Tibial artery (tissue), 4 donors: ENCODE measurements around the gene OGG1.

Experiments
- DNase-seq, 2 donors: peaks; one replicate each; pipeline ENCODE4 v3.0.0-alpha.2; 2019
- H3K27ac ChIP-seq, 2 donors: fragments of 200-600 bp; sonication (generic) in 1 of 2; 1 replicate in 1 of 2; 2 replicates in 1 of 2; pipeline ENCODE4 v1.5.1; 2018 to 2019; ENCODE audit warnings: mild to moderate bottlenecking in 1 of 2
- H3K27me3 ChIP-seq, 2 donors: fragments of 200-600 bp; sonication (generic) in 1 of 2; one replicate each; pipeline versions ENCODE4 v1.5.1 to v1.6.0; 2016 to 2019
- H3K36me3 ChIP-seq, 3 donors: fragments of 200-600 bp; sonication (generic) in 2 of 3; one replicate each; pipeline ENCODE4 v1.5.1; 2016 to 2019; ENCODE audit warnings: mild to moderate bottlenecking in 2 of 3
- H3K4me1 ChIP-seq, 4 donors: fragments of 200-600 bp; sonication (generic) in 2 of 4; 1 replicate in 3 of 4; 2 replicates in 1 of 4; pipeline ENCODE4 v1.5.1; 2016 to 2019
- H3K4me3 ChIP-seq, 2 donors: fragments of 200-600 bp; sonication (generic) in 1 of 2; 1 replicate in 1 of 2; 2 replicates in 1 of 2; pipeline ENCODE4 v1.5.1; 2018 to 2019; ENCODE audit warnings: mild to moderate bottlenecking in 2 of 2
- H3K9me3 ChIP-seq, 3 donors: fragments of 200-600 bp; sonication (generic) in 1 of 3; one replicate each; pipeline ENCODE4 v1.5.1; 2016 to 2019
- intact Hi-C: fragments of 100-400 bp; cut with DNase I; formaldehyde crosslinking; loops from one replicate; pipeline ENCODE4 v1.15.0; 2023; ENCODE audit warnings: low total_unique reads
- TF ChIP-seq, protein P1 (sequence below), 2 experiments: fragments of 200-600 bp in 1 of 2; fragments of 450-650 bp in 1 of 2; IDR thresholded peaks; one replicate each; pipeline ENCODE4 v1.5.1; 2017 to 2019; ENCODE audit warnings: antibody characterized with exemption in 2 of 2, mild to moderate bottlenecking in 1 of 2, moderate library complexity in 1 of 2

OGG1 gene

DNA sequence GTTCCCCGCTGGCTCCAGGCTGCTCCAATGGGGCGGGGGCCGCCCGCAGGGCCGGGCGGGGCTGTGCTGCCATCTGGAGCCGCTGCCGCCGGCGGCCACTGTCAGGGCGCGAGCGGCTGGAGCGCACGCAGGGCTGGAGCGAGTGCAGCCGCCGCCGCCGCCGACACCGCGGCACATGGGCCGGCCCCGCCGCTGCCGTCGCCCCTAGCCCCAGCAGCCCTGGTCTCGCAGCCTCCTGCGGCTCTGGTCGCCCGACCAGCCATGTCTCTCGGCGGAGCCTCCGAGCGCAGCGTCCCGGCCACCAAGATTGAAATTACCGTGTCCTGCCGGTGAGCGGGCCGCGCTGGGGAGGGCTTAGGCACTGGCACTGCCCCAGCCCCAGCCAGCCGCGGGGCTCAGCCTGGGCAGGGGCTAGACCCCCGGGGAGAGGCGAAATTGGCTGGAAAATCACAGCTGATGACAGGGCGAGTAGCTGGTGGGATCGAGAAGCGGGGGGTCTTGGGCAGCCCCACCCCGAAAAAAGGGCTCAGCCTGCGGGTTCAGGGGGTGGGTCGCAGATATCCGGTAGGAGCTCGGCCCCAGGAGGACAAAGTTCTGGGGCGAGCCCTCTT is 45.9 kb upstream of the OGG1 start, which contains the start of gene CPNE9:
CPNE9 (plus strand) TSS at position 98 of the 611 bp plus-strand sequence; CDS start at position 262, 164 bp downstream.
- H3K9me3 ChIP-seq = no peaks in the 10 kb centered on the region
- TF ChIP-seq, protein P1, sequence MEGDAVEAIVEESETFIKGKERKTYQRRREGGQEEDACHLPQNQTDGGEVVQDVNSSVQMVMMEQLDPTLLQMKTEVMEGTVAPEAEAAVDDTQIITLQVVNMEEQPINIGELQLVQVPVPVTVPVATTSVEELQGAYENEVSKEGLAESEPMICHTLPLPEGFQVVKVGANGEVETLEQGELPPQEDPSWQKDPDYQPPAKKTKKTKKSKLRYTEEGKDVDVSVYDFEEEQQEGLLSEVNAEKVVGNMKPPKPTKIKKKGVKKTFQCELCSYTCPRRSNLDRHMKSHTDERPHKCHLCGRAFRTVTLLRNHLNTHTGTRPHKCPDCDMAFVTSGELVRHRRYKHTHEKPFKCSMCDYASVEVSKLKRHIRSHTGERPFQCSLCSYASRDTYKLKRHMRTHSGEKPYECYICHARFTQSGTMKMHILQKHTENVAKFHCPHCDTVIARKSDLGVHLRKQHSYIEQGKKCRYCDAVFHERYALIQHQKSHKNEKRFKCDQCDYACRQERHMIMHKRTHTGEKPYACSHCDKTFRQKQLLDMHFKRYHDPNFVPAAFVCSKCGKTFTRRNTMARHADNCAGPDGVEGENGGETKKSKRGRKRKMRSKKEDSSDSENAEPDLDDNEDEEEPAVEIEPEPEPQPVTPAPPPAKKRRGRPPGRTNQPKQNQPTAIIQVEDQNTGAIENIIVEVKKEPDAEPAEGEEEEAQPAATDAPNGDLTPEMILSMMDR (IDR thresholded peaks at IDR 0.05) = no peak
- H3K4me3 ChIP-seq = peak within 1 kb of the TSS; percentile 3 to 37
- peaks cover 0 to 20% of the 10 kb centered on the region in 2 donors for H3K27me3 ChIP-seq
- peaks cover 0 to 20% (median 17%) of the 10 kb centered on the region in 4 donors for H3K4me1 ChIP-seq
- DNase-seq = no peak
- intact Hi-C loops = no loop called here
- H3K36me3 ChIP-seq = peaks cover 10 to 42% (median 39%) of the 10 kb centered on the region in 3 donors
- no peak within 1 kb of the TSS for H3K27ac ChIP-seq

DNA sequence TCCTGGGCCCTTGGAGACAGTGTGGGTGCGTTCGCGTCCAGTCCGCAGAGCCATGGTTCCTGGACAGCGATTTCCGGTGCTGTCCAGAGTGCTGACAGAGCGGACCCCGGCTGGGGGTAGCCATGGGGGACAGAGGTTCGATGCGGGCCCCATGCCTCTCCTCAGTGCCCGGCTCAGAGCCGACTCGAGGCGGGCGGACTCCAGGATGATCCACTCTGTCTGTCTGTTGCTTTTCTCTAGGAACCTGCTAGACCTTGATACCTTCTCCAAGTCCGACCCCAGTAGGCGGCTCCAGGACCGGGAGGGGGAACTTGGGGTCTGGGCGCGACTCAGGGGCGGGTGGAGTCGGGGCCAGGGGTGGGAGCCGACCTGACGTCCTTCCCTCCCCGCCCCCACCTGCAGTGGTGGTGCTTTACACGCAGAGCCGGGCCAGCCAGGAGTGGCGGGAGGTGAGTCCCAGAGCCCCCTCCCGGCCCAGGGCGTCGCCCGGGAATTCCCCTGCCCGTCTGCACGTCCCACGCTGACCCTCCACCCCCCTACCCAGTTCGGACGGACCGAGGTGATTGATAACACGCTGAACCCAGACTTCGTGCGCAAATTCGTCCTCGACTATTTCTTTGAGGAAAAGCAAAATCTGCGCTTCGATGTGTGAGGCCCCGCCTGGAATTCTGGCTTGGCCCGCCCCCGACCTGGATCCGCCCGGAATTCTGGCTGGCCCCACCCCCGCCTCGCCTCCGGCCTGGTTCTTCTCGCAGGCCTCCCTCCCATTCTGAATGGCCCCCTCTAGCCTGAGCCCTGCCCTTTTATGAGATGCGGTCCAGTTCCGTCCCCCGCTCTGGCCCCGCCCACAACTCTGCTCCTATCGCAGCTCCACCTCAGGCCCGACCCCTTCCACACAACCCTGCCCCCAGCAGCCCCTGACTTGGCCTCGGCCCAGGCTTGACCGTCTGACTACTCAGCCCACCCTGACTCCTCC is 45.1 kb upstream of the OGG1 start:
- peak overlapping the region; percentile 3 to 37 for H3K4me3 ChIP-seq
- no peak for DNase-seq

DNA sequence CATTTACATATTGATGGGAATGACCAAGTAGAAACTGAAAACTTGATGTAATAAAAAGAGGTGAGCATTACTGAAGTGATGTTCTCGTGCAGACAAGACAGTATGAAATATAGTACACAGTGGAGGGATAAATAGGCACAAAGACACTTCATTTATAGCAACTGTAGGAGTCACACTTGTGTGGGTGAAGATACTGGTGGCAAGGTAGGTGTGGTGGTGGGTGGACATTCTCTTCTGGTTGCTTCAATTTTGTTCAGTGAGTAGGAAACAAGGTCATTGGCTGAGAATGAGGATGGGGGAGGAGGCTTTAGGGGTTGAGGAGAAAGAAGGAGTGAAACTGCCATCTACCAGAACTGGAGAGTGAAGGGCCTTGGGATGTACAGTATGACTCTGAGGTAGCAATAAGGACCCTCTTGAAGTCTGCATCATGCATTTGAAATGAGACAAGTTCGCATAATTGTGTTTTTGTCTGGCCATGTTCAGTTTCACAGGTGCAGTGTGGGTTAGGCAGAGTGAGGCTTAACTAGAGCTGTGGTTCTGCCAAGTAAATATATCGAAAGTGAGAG is 39.5 kb upstream of the OGG1 start:
- TF ChIP-seq, protein P1 (IDR thresholded peaks at IDR 0.05) = no peak
- Histone ChIP-seq H3K9me3 (no peaks in the 10 kb centered on the region), H3K27ac (no peak overlapping the region), H3K36me3 (no peaks in the 10 kb centered on the region), H3K27me3 (no peaks in the 10 kb centered on the region), H3K4me1 (peaks cover 0 to under 1% (median 0%) of the 10 kb centered on the region in 4 donors), H3K4me3 (no peak overlapping the region)
- no peak for DNase-seq
- intact Hi-C loops = no loop called here

More for the DNA sequence above, 45.1 kb upstream of the OGG1 start:
- Histone ChIP-seq H3K27me3 (peaks cover 0 to 20% of the 10 kb centered on the region in 2 donors), H3K4me1 (peaks cover 0 to 20% (median 17%) of the 10 kb centered on the region in 4 donors), H3K27ac (no peak overlapping the region), H3K36me3 (peaks cover 10 to 34% (median 31%) of the 10 kb centered on the region in 3 donors), H3K9me3 (no peaks in the 10 kb centered on the region)
- TF ChIP-seq, protein P1 (IDR thresholded peaks at IDR 0.05) = no peak
- intact Hi-C loops = no loop called here

DNA sequence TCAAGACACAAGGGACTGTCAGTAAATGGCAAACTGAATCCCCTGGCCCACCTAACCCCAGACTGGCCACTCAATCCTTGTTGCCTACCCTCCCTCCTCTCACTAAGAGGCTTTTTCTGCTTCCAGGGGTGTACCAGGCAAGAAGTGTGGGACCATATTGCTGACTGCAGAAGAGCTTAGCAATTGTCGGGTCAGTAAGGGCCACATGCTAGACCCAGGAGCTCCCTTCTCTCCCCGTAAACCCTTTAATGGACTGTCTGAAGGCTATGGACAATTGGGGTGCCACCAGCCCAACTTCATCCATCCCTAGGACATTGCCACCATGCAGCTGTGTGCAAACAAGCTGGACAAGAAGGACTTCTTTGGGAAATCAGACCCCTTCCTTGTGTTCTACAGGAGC is 37.3 kb upstream of the OGG1 start:
- Histone ChIP-seq H3K4me3 (no peak overlapping the region), H3K27ac (no peak overlapping the region), H3K27me3 (no peaks in the 10 kb centered on the region), H3K36me3 (no peaks in the 10 kb centered on the region), H3K9me3 (no peaks in the 10 kb centered on the region), H3K4me1 (peaks cover 0 to 15% (median 5%) of the 10 kb centered on the region in 4 donors)
- DNase-seq = no peak
- intact Hi-C loops = no loop called here
- TF ChIP-seq, protein P1 (IDR thresholded peaks at IDR 0.05) = no peak

DNA sequence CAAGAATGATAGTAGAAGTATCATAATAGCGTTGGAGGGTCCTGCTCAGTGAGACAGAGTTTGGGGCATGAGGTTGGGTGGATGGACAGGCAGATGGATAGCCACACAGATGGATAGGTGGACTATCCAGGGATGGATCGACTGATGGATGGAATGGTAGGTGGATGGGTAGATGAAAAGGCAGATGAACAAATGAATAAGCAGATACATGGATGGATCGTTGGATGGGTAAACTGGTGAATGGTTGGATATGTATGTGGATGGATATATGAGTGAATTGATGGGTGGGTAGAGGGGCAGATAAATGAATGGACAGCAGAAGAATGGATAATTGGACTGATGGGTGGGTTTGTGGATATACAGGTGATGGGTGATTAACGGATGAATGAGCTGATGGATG is 36.6 kb upstream of the OGG1 start:
- intact Hi-C loops = no loop called here
- Histone ChIP-seq H3K4me1 (peaks cover 0 to 15% (median 5%) of the 10 kb centered on the region in 4 donors), H3K9me3 (no peaks in the 10 kb centered on the region), H3K36me3 (no peaks in the 10 kb centered on the region), H3K4me3 (no peak overlapping the region), H3K27ac (no peak overlapping the region), H3K27me3 (no peaks in the 10 kb centered on the region)
- TF ChIP-seq, protein P1 (IDR thresholded peaks at IDR 0.05) = no peak
- no peak for DNase-seq
